COR-L47 (cell line): ENCODE measurements around the gene UBAC2.

Experiments
- DNase-seq: peaks from one replicate; lab custom pipeline; 2025; lab: John Stamatoyannopoulos, UW

The UBAC2 gene

DNA sequence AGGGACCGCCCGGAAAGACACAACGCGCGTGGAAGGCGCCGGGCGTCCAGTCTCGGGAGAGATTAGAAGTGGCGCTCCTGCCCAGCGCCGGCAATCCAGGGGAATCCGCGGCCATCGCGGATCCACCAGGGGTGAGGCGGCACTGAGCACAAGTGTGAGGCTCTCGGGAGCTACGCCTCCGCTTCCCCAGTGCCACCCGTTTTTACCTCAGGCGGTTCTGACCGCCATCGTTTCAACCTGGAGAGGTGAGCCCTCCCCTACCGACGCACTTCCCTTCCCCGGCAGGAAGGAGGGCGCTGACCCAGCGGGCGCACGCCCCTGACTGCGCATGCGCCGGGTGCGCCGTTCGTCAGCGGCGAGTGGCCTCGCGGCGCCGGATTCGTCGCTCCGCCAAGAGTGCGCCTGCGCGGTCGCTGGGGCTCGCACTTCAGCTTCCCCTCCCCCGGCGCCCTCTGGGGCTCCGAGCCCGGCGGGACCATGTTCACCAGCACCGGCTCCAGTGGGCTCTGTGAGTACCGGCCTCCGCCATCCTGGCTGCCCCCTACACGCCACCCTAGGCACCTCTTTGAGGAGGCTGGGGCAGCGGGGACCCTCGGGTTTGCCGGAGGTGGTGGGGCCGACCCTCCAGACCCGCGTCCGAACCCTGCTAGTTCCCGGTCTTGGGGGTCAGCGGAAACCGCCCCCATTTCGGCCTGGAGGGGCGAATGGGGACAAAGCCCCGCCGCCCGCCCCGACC is at the start of gene UBAC2:
UBAC2 (plus strand) TSS at position 423 of the 736 bp plus-strand sequence; CDS start at position 478, 55 bp downstream.
- peak; percentile 94 for DNase-seq

- no peak for DNase-seq
These were observed 49.1 kb upstream of the UBAC2 start for GRCh38 chr13:99151516-99151915.

- no peak for DNase-seq
These were observed 47.4 kb upstream of the UBAC2 start for GRCh38 chr13:99153219-99153618.

GRCh38 chr13:99154064-99154463 is 46.6 kb upstream of the UBAC2 start:
- DNase-seq = no peak

GRCh38 chr13:99155821-99156220 is 44.8 kb upstream of the UBAC2 start:
- DNase-seq = no peak

- no peak for DNase-seq
These were observed 43.6 kb upstream of the UBAC2 start for GRCh38 chr13:99157046-99157445.

- no peak for DNase-seq
These were observed 41.8 kb upstream of the UBAC2 start for GRCh38 chr13:99158846-99159245.

DNA sequence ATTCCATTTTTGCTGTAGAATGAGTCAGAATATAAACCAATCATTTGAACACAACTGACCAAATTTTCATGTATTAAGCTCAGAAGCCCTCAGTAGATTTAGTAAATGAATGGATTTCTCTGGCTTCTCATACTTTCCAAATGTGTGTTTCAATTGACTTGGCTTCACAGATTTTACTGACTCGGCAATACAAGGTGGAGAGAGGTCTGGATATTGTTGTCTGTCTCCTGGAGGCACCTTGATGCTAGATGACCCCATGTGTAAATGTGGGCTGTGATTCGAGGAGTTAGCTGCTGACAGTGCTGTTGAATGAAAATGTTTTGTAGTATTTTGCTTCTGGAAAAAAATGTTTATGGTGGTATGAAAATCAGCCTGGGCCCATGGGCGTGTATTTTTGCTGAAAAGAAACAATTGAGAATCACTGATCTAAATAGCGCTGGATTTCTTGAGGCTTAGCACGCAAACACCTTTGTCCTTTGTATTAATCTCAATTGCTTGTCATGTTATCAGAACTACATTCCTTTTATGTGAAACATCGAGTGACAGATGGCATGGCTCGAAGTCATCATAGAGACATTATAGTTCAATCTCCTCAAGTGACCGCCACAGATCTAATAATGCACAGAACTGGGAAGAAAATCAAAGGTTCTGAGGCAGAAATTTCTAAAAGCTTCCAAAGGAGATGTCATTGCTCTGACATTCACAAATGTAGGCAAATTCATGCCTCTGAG is 41.2 kb upstream of the UBAC2 start:
- DNase-seq = no peak

DNA sequence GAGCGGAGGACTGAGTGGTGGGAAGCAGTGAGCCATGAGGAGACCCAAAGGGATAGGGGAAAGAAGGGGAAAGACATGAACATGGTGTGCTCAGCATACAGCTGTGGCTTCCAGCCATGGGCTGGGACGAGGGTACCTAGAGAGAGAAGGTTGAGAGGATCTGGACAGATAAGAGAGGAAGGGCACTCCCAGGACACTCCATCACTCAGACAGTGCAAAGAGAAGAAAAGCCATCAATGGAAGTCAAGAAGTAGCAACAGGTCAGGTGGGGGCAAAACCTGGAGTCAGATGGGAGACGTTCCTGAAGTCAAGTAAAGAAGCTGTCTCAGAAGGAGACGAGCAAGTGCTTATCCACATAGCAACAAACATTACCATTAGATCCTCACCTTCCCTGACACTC is 40.2 kb upstream of the UBAC2 start:
- no peak for DNase-seq

GRCh38 chr13:99161512-99161911 is 39.1 kb upstream of the UBAC2 start:
- no peak for DNase-seq

- no peak for DNase-seq
These were observed 37.9 kb upstream of the UBAC2 start for GRCh38 chr13:99162567-99163361.

DNA sequence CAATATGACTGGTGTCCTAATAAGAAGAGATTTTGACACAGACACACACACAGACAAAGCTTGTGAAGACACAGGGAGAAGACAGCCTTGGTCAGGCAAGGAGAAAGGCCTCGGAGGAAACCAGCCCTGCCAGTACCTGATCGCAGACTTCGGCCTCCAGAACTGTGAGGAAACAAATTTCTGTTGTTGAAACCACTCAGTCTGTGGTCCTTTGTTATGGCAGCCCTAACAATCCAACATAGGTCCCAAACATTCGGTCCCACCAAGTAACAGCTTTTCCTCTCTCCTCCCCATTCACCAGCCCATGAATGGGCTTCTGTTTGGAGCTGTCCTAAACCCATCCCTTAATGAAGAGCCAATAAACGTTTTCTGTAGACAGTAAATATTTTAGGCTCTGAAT is 36.4 kb upstream of the UBAC2 start:
- no peak for DNase-seq

- no peak for DNase-seq
These were observed 34.7 kb upstream of the UBAC2 start for GRCh38 chr13:99165753-99166587.

GRCh38 chr13:99172951-99173350 is 27.7 kb upstream of the UBAC2 start:
- DNase-seq = no peak

- DNase-seq = no peak
These were observed 27.0 kb upstream of the UBAC2 start for GRCh38 chr13:99173606-99174005.

GRCh38 chr13:99174533-99175100 is 26.0 kb upstream of the UBAC2 start:
- DNase-seq = no peak

- peak; percentile 82 for DNase-seq
These were observed 24.1 kb upstream of the UBAC2 start for GRCh38 chr13:99176309-99177276.

GRCh38 chr13:99178636-99179035 is 22.0 kb upstream of the UBAC2 start:
- DNase-seq = no peak

- DNase-seq = no peak
These were observed 21.2 kb upstream of the UBAC2 start for GRCh38 chr13:99179460-99179859.

DNA sequence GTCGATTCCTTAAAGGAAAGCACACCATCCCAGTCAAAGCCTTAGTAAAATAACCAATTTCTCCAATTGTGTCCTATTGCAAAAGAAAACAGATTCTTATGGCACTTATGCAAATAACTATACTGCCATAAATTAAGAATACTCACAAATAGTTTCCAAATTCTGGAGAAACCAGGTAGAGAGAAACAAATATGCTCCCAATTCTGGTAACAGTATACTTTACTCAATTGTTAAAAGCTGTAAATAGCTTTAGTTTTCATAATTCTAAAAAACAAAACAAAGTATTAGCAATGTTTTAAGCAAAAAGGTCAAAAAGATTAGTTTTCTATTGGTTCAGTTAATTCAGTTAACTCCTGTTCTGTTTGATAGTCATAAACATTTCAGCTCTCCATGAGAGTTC is 18.2 kb upstream of the UBAC2 start:
- DNase-seq = no peak
